Dermis lymphatic vessel endothelial cell (primary cell): ENCODE data around the gene SEPTIN1. TPM values are rescaled to one million over a fixed set of nuclear protein-coding genes. Genes with fewer than 3 reads are reported as not detected.

Experiments
- total RNA-seq: library from RNA; depleted of rRNA; stranded (reverse); fragments of >200 nt; gene quantifications from 2 replicates; pipeline ENCODE4 v1.2.1, GENCODE V29; 2014

SEPTIN1 gene
- total RNA-seq = 0.11 TPM in 1 of 2 replicates, not detected in the other

DNA sequence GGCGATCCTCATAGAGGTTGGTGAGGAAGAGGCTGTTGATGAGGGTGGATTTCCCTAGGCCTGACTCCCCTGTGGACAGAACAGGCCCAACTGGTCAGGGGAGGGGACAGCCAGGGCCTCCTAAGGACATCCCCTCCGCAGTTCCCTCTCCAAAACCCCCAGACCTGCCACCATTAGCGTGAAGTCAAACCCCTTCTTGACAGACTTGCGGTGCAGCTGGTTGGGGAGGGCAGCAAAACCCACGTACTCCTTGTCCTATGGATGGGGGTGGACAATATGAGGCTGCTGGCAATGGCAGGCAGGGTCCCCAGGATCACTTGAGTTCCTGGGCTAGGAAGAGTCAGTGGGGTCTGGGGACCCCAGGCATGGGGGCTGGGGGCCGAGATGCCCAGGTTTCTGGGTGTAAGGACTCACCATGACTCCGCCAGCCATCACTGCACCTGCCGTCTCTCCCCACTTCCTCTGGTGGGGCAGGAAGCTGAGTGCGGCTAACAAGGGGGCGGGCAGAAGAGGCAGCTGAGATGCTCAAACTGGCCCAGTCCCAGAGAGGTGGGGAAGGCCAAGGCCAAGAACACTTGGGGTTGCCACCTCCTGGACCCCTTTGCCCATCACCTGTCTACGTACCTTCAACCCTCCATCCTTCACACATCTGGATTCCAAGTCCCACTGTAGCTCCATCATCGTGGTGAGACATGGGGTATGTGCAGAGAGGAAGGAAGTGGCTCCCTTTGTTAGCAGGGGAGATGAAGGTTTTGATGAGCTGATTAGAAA is at the start of gene SEPTIN1:
Gene SEPTIN1, minus strand, starts transcription at position 451 of the 771 bp plus-strand sequence. Its CDS starts 19 bp downstream, at position 432.

DNA sequence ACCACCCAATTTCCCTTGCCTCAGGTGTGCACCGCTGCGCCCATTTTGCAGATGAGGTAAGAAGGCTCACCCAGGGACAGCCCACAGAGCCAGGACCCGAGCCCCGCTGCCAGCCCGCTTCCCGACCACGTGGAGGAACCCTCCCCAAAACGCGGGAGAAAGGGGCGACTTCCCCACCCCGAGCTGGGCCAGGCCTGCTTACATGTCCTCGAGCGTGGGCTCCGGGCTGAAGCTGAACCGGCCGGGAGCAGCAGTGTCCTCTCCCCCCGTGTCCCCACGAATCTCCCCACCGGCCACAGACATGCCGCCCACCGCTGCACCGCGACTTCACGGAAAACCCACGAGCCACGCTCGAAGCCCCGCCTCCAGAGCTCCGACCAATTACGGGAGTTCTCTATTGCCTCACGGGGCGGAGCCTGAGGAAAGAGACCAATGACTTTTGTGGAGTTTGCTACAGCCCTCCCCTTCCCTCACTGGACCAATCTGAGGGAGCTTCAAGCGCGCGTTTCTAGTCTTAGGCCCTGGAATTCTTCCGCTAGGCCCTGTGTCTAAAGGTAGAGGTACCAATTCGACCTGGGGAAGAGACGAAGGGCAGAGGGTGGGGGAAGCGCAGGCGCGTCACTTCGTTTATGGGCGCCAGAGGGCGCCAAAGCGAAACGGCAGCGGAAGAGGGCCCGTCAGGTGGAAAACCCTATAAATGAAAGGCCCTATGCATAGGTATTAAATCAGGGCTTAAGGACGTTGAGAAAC is 47.5 kb upstream of the SEPTIN1 start, which contains the start of gene DCTPP1:
Gene DCTPP1, minus strand, starts transcription at position 353 of the 750 bp plus-strand sequence. Its CDS starts 50 bp downstream, at position 303.

GRCh38 chr16:30407102-30407803 is 24.9 kb upstream of the SEPTIN1 start, which contains the start of gene ZNF771:
TSS of gene ZNF771 (plus strand) at chr16:30407606. CDS start at chr16:30408054, 448 bp downstream.

DNA sequence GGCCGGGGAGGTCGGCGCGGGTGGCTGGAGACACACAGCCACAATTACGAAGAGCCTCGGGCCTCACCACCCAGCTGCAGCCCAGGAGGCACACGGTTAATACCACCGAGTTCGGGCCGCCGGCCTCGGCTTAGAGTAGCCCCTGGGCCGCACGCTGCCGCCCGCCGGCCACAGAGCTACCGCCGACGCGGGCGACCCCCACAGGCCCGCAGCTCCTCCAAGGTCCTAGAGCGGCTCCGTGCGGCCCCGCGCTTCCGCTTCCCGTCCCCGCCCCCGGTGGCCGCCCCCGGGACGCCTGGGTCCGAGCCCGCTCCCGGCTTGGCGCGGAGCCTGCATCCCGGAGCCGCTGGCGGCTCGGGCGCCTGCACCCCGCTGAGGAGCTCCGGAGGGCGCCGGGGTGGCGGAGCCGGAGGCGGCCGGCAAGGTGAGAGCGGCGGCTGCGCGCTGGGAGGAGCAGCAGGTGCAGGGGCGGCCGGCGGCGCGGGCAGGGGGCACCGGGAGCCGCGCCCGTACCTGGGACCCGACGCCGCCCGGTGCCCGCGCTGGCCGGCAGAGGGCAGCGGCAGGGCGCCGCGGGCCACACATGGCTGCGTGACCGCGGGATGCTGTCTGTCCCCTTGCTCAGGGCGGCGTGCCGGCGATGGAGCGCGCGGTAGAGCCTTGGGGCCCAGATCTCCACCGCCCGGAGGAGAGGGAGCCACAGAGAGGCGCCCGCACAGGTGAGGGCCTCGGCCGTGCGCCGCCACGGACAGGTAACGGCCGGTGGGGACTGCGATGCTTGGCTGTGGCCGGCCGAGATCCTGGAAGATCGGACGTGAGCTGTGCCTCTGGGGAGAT is 13.0 kb upstream of the SEPTIN1 start, which contains the start of gene ZNF48:
Gene ZNF48, plus strand, starts transcription at position 266 of the 837 bp plus-strand sequence. Its CDS starts 375 bp downstream, at position 641.

DNA sequence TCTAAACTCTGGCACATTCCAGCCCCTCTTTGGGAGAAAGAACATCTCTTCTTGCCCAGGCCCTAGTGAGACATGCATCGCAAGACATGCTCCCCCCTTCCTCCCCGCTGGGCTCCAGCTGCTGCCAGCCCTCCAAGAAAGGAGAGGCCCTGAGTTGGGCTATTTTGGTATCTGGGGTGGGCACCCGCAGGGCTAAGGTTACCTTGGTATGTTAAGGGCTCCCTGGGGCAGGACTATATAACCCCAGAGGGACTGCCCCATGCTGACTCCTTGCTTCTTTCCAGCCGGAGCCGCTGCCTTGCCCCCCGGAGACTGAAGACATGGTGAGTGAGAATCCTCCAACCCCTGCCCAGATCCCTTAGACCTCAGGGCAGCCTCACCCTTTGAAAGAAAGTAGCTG is 7.8 kb downstream of the SEPTIN1 start, which contains the start of gene MYL11:
Gene MYL11, plus strand, starts transcription at position 265 of the 400 bp plus-strand sequence. Its CDS starts 56 bp downstream, at position 321.

DNA sequence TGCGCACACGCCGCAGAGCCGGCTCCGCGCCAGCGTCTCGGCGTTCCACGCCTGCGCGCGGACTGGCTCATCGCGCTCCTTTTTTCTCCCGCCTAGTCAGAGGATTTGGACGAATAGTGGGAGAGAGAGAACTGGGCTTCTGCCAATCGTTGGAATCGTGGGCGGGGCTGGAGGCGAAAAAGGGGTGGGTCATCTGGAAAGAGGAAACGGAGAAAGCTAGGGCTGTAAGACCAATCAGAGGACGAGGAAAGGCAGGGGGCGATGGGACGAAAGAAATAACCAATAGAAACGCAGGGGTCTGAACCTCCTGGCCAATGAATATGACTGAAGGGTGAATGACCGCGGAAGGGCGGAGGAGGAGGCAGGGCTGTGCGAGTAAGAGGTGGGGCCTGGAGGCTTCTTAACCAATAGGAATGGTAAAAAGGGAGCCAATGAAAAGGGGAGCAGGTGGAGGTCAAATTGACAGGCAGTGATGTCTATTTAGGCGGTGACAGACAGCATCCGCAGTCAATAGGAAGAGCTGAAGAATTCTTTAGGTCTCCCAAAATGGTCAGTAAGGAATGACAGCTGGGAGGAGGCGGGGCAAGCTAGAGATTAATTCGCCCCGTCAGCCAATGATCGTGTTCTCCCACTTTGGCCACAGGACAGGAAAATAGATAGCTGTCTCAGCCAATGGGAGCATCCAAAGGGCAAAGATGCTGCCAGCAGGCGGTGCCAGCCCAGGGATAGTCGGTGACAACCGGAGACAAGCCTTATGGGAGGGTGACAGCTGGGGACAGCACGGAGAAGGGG is 11.7 kb downstream of the SEPTIN1 start, which contains the start of gene TBC1D10B:
Gene TBC1D10B, minus strand, starts transcription at position 39 of the 792 bp plus-strand sequence. CDS start 311 bp downstream, outside the sequence.

GRCh38 chr16:30355144-30355953 is 27.0 kb downstream of the SEPTIN1 start, which contains the start of gene CD2BP2:
TSS of gene CD2BP2 (minus strand) at chr16:30355308. CDS start at chr16:30354681, 627 bp downstream.

Other genes starting within 250 kb of the SEPTIN1 start
- gene CORO1A, start 199.0 kb downstream of the SEPTIN1 start, total RNA-seq = 0.76 and 1.5 TPM in 2 replicates
- 13.4 and 26.9 TPM in 2 replicates for gene BOLA2B, start 188.9 kb downstream of the SEPTIN1 start, total RNA-seq
- gene SLX1A, start 188.7 kb downstream of the SEPTIN1 start, total RNA-seq = 43.8 and 54.1 TPM in 2 replicates
- 1.5 and 1.9 TPM in 2 replicates for gene SULT1A3, start 183.3 kb downstream of the SEPTIN1 start, total RNA-seq
- 0.43 and 2.0 TPM in 2 replicates for gene NPIPB13, start 134.1 kb downstream of the SEPTIN1 start, total RNA-seq
- gene CD2BP2, start 27.3 kb downstream of the SEPTIN1 start, total RNA-seq = 33.8 and 39.9 TPM in 2 replicates
- gene TBC1D10B, start 12.1 kb downstream of the SEPTIN1 start, total RNA-seq = 18.0 and 21.6 TPM in 2 replicates
- not detected in 2 replicates for gene MYL11, start 7.8 kb downstream of the SEPTIN1 start, total RNA-seq
- gene ZNF48, start 12.9 kb upstream of the SEPTIN1 start, total RNA-seq = 11.8 and 19.3 TPM in 2 replicates
- gene ZNF771, start 25.0 kb upstream of the SEPTIN1 start, total RNA-seq = 8.0 and 13.7 TPM in 2 replicates
- 95.3 and 120 TPM in 2 replicates for gene DCTPP1, start 47.5 kb upstream of the SEPTIN1 start, total RNA-seq
- 23.4 and 23.7 TPM in 2 replicates for gene SEPHS2, start 63.3 kb upstream of the SEPTIN1 start, total RNA-seq
- gene ITGAL, start 90.2 kb upstream of the SEPTIN1 start, total RNA-seq = under 0.01 TPM in 1 of 2 replicates, not detected in the other
- 14.8 and 15.3 TPM in 2 replicates for gene ZNF768, start 144.0 kb upstream of the SEPTIN1 start, total RNA-seq
- 6.8 and 8.1 TPM in 2 replicates for gene ZNF747, start 152.3 kb upstream of the SEPTIN1 start, total RNA-seq
- gene ZNF764, start 175.8 kb upstream of the SEPTIN1 start, total RNA-seq = 3.1 and 4.6 TPM in 2 replicates
- 5.8 and 9.4 TPM in 2 replicates for gene ZNF688, start 189.2 kb upstream of the SEPTIN1 start, total RNA-seq
- gene ZNF785, start 203.1 kb upstream of the SEPTIN1 start, total RNA-seq = 8.3 and 12.4 TPM in 2 replicates
- 4.0 and 4.5 TPM in 2 replicates for gene ZNF689, start 227.8 kb upstream of the SEPTIN1 start, total RNA-seq